Measurements from ENCODE around the gene PARVA. TPM values are rescaled to one million over a fixed set of nuclear protein-coding genes. Genes with fewer than 3 reads are reported as not detected.

PARVA gene
- total and polyA plus RNA-seq, 9 of the 15 experiments (the other 6 are each of a cell fraction or from before 2014, with no cell fraction given): 0.11 TPM; not detected in 8

- Histone ChIP-seq H3K9ac (ENCODE audit: insufficient read depth in 1 of 2, low read depth in 2 of 2, low read length in 2 of 2) (no peak overlapping the region), H2AFZ (ENCODE audit: low read depth, low read length) (no peak overlapping the region), H3K4me2 (ENCODE audit: insufficient read depth, low read length) (no peak overlapping the region), H4K20me1 (replicated peaks; ENCODE audit: control insufficient read depth, insufficient read depth, low read length) (no peaks in the 10 kb centered on the region), H3K36me3 (ENCODE audit: control insufficient read depth, insufficient read depth, low read length) (no peaks in the 10 kb centered on the region), H3K4me3 (no peak overlapping the region), H3K27ac (ENCODE audit: extremely low read depth, low read depth, low read length) (no peak overlapping the region), H3K9me1 (ENCODE audit: control insufficient read depth, insufficient read depth, low read length) (no peaks in the 10 kb centered on the region), H3K9me3 (replicated peaks; ENCODE audit: control insufficient read depth, insufficient read depth, low read depth, low read length) (no peaks in the 10 kb centered on the region), H3K27me3 (ENCODE audit: control insufficient read depth in 2 of 2, insufficient read depth in 2 of 2, low read length in 2 of 2) (peaks cover 5 to 6% of the 10 kb centered on the region in 2 experiments; a peak in 4 of 5 replicates), H3K79me2 (ENCODE audit: control insufficient read depth, insufficient read depth, low read length) (no peaks in the 10 kb centered on the region), H3K4me1 (replicated peaks in 1 of 2; ENCODE audit: control insufficient read depth in 2 of 2, insufficient read depth in 2 of 2, low read length in 2 of 2) (no peaks in the 10 kb centered on the region)
- no peak for FAIRE-seq
- CTCF ChIA-PET (ENCODE audit: low intra/inter-chr PET ratio): no interaction called here
- in situ Hi-C loops (cut with MboI) (no loop called here), intact Hi-C loops (cut with micrococcal nuclease) (no loop called here)
- TF ChIP-seq L3MBTL2 (IDR thresholded peaks at IDR 0.05) (no peak), DPF2 (IDR thresholded peaks at IDR 0.05) (no peak), SMARCE1 (IDR thresholded peaks at IDR 0.05) (no peak), MIER1 (IDR thresholded peaks at IDR 0.05; ENCODE audit: low read depth) (no peak), ZNF184 (CRISPR knock-in tag; IDR thresholded peaks at IDR 0.05) (no peak), FOS (IDR thresholded peaks at IDR 0.05; ENCODE audit: extremely low read depth, insufficient read length) (no peak), CHD1 (IDR thresholded peaks at IDR 0.05; ENCODE audit: low read length) (no peak), RB1 (IDR thresholded peaks at IDR 0.05; ENCODE audit: low read depth) (no peak), ZNF41 (CRISPR knock-in tag; conservative IDR thresholded peaks at IDR 0.05) (no peak), GMEB1 (CRISPR knock-in tag; IDR thresholded peaks at IDR 0.05) (no peak)
- TF ChIP-seq, protein P1, sequence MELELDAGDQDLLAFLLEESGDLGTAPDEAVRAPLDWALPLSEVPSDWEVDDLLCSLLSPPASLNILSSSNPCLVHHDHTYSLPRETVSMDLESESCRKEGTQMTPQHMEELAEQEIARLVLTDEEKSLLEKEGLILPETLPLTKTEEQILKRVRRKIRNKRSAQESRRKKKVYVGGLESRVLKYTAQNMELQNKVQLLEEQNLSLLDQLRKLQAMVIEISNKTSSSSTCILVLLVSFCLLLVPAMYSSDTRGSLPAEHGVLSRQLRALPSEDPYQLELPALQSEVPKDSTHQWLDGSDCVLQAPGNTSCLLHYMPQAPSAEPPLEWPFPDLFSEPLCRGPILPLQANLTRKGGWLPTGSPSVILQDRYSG (tag; conservative IDR thresholded peaks at IDR 0.05; ENCODE audit: low read depth): no peak
- no TSS peak for BruUV-seq (replicated peaks)
- 6% methylated on average over 3 of the region's 3 CpGs for WGBS (ENCODE audit: insufficient coverage, low coverage, missing lambda C conversion rate)
- POLR2A ChIA-PET: no interaction called here
- no peak for ATAC-seq
- no peak for DNase-seq (ENCODE audit: extremely low read depth in 1 of 4, low spot score in 3 of 4)
Observed at GRCh38 chr11:12565406-12565805, 188.0 kb downstream of the PARVA start.

All from K562 (cell line).